HCT116 (cell line): ENCODE measurements around the gene NOL3. TPM values are rescaled to one million over a fixed set of nuclear protein-coding genes. Genes with fewer than 3 reads are reported as not detected.

Experiments
- ATAC-seq: fragments of 200-7000 bp; cut with Tn5 transposase; 2 replicates; pipeline ENCODE4 v1.9.1; 2020; ENCODE audit warnings: mild to moderate bottlenecking, moderate library complexity
- BruUV-seq: library from RNA; stranded (reverse); fragments of 400-500 nt; replicated peaks from 2 replicates; lab custom pipeline; 2021; lab: Mats Ljungman, UMichigan
- CTCF ChIA-PET: fragments of 300-600 bp; sonication (Branson Sonifier 250); formaldehyde crosslinking; loops from one replicate; lab custom pipeline; 2021; ENCODE audit warnings: antibody characterized with exemption; lab: Charles Lee
- POLR2A ChIA-PET: fragments of 300-600, 350-600 bp; sonication (Branson Sonifier 250); formaldehyde crosslinking; loops from one replicate; lab custom pipeline; 2021; ENCODE audit warnings: antibody characterized with exemption; lab: Charles Lee
- RAD21 ChIA-PET, 2 experiments: fragments of 300-600 bp; sonication (Branson Sonifier 250); formaldehyde crosslinking; loops; one replicate each; lab custom pipeline; 2023; ENCODE audit warnings: low total read pairs in 2 of 2; ENCODE audit not compliant: uncharacterized antibody in 2 of 2, unreplicated experiment in 2 of 2, low non-redundant PET in 1 of 2; lab: Charles Lee
- DNase-seq: peaks from one replicate; pipeline ENCODE4 v3.0.0-alpha.2; 2010; ENCODE audit warnings: low read depth, low spot score
- H2AFZ ChIP-seq: fragments of 200-600 bp; shearing (Covaris generic), sonication (generic); 2 replicates; pipeline ENCODE4 v1.6.1; 2017; ENCODE audit warnings: low read depth, mixed run types, mixed read lengths, antibody characterized with exemption, low read length; ENCODE audit not compliant: poor library complexity, severe bottlenecking
- H3K27ac ChIP-seq: 2 replicates; pipeline ENCODE4 v1.5.1; 2012; ENCODE audit warnings: low read depth, low read length
- H3K27me3 ChIP-seq: fragments of 200-600 bp; sonication (generic); 2 replicates; pipeline ENCODE4 v1.6.1; 2016; ENCODE audit warnings: mixed run types, low read length, mixed read lengths; ENCODE audit not compliant: insufficient read depth
- H3K36me3 ChIP-seq, 2 experiments: fragments of 200-500 bp in 1 of 2; fragments of 200-600 bp in 1 of 2; sonication (Bioruptor generic) in 1 of 2; sonication (generic) in 1 of 2; 2 replicates each; pipeline versions ENCODE4 v1.5.1 to v1.6.1; 2014 to 2016; ENCODE audit warnings: low read length in 2 of 2, inconsistent platforms in 1 of 2, mixed read lengths in 1 of 2, mixed run types in 1 of 2; ENCODE audit not compliant: insufficient read depth in 2 of 2, control insufficient read depth in 1 of 2
- H3K4me1 ChIP-seq, 2 experiments: fragments of 200-600 bp in 1 of 2; sonication (generic) in 1 of 2; 2 replicates each; pipeline versions ENCODE4 v1.5.1 to v1.6.1; 2012 to 2017; ENCODE audit warnings: low read length in 2 of 2, inconsistent platforms in 1 of 2, mild to moderate bottlenecking in 1 of 2, mixed read lengths in 1 of 2, mixed run types in 1 of 2, moderate library complexity in 1 of 2; ENCODE audit not compliant: insufficient read depth in 2 of 2, control insufficient read depth in 1 of 2
- H3K4me2 ChIP-seq: fragments of 200-600 bp; sonication (generic); 2 replicates; pipeline ENCODE4 v1.6.1; 2017; ENCODE audit warnings: mixed run types, low read length, mixed read lengths
- H3K4me3 ChIP-seq, 2 experiments: fragments of 200-600 bp in 1 of 2; sonication (generic) in 1 of 2; replicated peaks in 1 of 2; 2 replicates each; pipeline ENCODE4 v1.5.1; 2011 to 2016; ENCODE audit warnings: low read length in 2 of 2, control low read depth in 1 of 2, low read depth in 1 of 2, mild to moderate bottlenecking in 1 of 2, mixed read lengths in 1 of 2, mixed run types in 1 of 2
- H3K79me2 ChIP-seq: fragments of 200-600 bp; sonication (generic); 2 replicates; pipeline ENCODE4 v1.6.1; 2017; ENCODE audit warnings: mild to moderate bottlenecking, mixed run types, low read length, moderate library complexity, mixed read lengths; ENCODE audit not compliant: insufficient read depth
- H3K9ac ChIP-seq: fragments of 200-600 bp; sonication (generic); 2 replicates; pipeline ENCODE4 v1.6.1; 2016; ENCODE audit warnings: low read length, mixed read lengths
- H3K9me2 ChIP-seq: fragments of 200-600 bp; sonication (generic), shearing (Covaris generic); 2 replicates; pipeline ENCODE4 v1.6.1; 2017; ENCODE audit warnings: mixed run types, mild to moderate bottlenecking, moderate library complexity; ENCODE audit not compliant: insufficient read depth
- H3K9me3 ChIP-seq, 2 experiments: fragments of 200-500 bp in 1 of 2; fragments of 200-600 bp in 1 of 2; sonication (Bioruptor generic) in 1 of 2; sonication (generic) in 1 of 2; 2 replicates each; pipeline ENCODE4 v1.6.1; 2014 to 2017; ENCODE audit warnings: low read length in 2 of 2, mixed read lengths in 2 of 2, inconsistent platforms in 1 of 2, low read depth in 1 of 2, mild to moderate bottlenecking in 1 of 2, mixed run types in 1 of 2, moderate library complexity in 1 of 2; ENCODE audit not compliant: control insufficient read depth in 1 of 2, insufficient read depth in 1 of 2
- H4K20me1 ChIP-seq: fragments of 200-600 bp; sonication (generic), shearing (Covaris generic); 2 replicates; pipeline ENCODE4 v1.6.1; 2017; ENCODE audit warnings: mixed run types, mild to moderate bottlenecking, moderate library complexity; ENCODE audit not compliant: insufficient read depth
- ATF3 ChIP-seq: IDR thresholded peaks from 2 replicates; pipeline ENCODE4 v1.6.1; 2012
- CBX3 ChIP-seq: IDR thresholded peaks from 2 replicates; pipeline ENCODE4 v1.6.1; 2012; ENCODE audit warnings: low read depth
- CEBPB ChIP-seq: IDR thresholded peaks from 2 replicates; pipeline ENCODE4 v1.6.1; 2012; ENCODE audit warnings: low read depth
- CTCF ChIP-seq, 3 experiments: fragments of 200-600 bp in 1 of 3; sonication (generic) in 1 of 3; IDR thresholded peaks in 2 of 3; conservative IDR thresholded peaks in 1 of 3; 2 replicates each; pipeline ENCODE4 v1.5.1; 2012 to 2017; ENCODE audit warnings: low read depth in 2 of 3, low read length in 2 of 3, antibody characterized with exemption in 1 of 3, borderline replicate concordance in 1 of 3, control low read depth in 1 of 3, mild to moderate bottlenecking in 1 of 3, mixed read lengths in 1 of 3, mixed run types in 1 of 3, moderate library complexity in 1 of 3; ENCODE audit not compliant: insufficient read depth in 1 of 3
- EGR1 ChIP-seq: IDR thresholded peaks from 2 replicates; pipeline ENCODE4 v1.6.1; 2012; ENCODE audit warnings: low read depth
- ELF1 ChIP-seq: IDR thresholded peaks from 2 replicates; pipeline ENCODE4 v1.6.1; 2012; ENCODE audit warnings: low read depth, borderline replicate concordance
- EZH2 ChIP-seq: fragments of 200-600 bp; sonication (generic); IDR thresholded peaks from 2 replicates; pipeline ENCODE4 v1.6.1; 2017; ENCODE audit warnings: antibody characterized with exemption, mixed run types
- EZH2phosphoT487 ChIP-seq: fragments of 200-600 bp; IDR thresholded peaks from 2 replicates; pipeline ENCODE4 v1.6.1; 2018; ENCODE audit warnings: antibody characterized with exemption, borderline replicate concordance
- FOSL1 ChIP-seq: IDR thresholded peaks from 2 replicates; pipeline ENCODE4 v1.6.1; 2012; ENCODE audit warnings: low read depth
- JUND ChIP-seq: IDR thresholded peaks from 2 replicates; pipeline ENCODE4 v1.6.1; 2012
- MAX ChIP-seq: IDR thresholded peaks from 2 replicates; pipeline ENCODE4 v1.6.1; 2012
- POLR2A ChIP-seq: IDR thresholded peaks from 2 replicates; pipeline ENCODE4 v1.7.0; 2011; ENCODE audit warnings: borderline replicate concordance; ENCODE audit not compliant: insufficient read depth, insufficient read length; ENCODE audit errors: extremely low read depth
- RAD21 ChIP-seq: IDR thresholded peaks from 2 replicates; pipeline ENCODE4 v1.6.1; 2012; ENCODE audit warnings: low read depth, mild to moderate bottlenecking
- REST ChIP-seq: IDR thresholded peaks from 2 replicates; pipeline ENCODE4 v1.6.1; 2012; ENCODE audit warnings: low read depth
- SP1 ChIP-seq: IDR thresholded peaks from 2 replicates; pipeline ENCODE4 v1.6.1; 2012; ENCODE audit warnings: low read depth
- SRF ChIP-seq: IDR thresholded peaks from 2 replicates; pipeline ENCODE4 v1.6.1; 2012; ENCODE audit warnings: low read depth
- TCF7L2 ChIP-seq: IDR thresholded peaks from 2 replicates; pipeline ENCODE4 v1.7.0; 2011; ENCODE audit warnings: borderline replicate concordance, inconsistent platforms; ENCODE audit not compliant: insufficient read depth, insufficient read length; ENCODE audit errors: extremely low read depth
- YY1 ChIP-seq: IDR thresholded peaks from 2 replicates; pipeline ENCODE4 v1.6.1; 2011; ENCODE audit warnings: low read length, low read depth, moderate library complexity, mild to moderate bottlenecking; ENCODE audit not compliant: insufficient replicate concordance; ENCODE audit errors: extremely low read depth
- intact Hi-C: fragments of 100-400 bp; cut with micrococcal nuclease; formaldehyde crosslinking; loops from 2 replicates; pipeline ENCODE4 v1.10.0; 2022
- total RNA-seq: library from RNA; stranded (reverse); gene quantifications from one replicate; pipeline ENCODE4 v1.2.1, GENCODE V29; 2021; ENCODE audit not compliant: unreplicated experiment

The NOL3 gene
- total RNA-seq, 1 experiment from 2014 or later: 54.0 TPM

- TF ChIP-seq MAX (no peak), POLR2A (no peak), CTCF (IDR thresholded peaks at IDR 0.05 in 2 of 3, conservative IDR thresholded peaks at IDR 0.05 in 1 of 3; ENCODE audit: borderline replicate concordance in 1 of 3, insufficient read depth in 1 of 3, low read depth in 2 of 3, low read length in 2 of 3) (no peak), ATF3 (no peak), EGR1 (no peak), SRF (no peak), SP1 (no peak), EZH2phosphoT487 (no peak), YY1 (no peak), CBX3 (no peak), CEBPB (no peak), ELF1 (no peak), JUND (no peak), TCF7L2 (no peak), FOSL1 (no peak), REST (no peak), EZH2 (no peak), RAD21 (no peak)
- Histone ChIP-seq H3K9me3 (no peaks in the 10 kb centered on the region), H3K36me3 (no peaks in the 10 kb centered on the region), H3K4me3 (no peak overlapping the region; a peak in 1 of 4 replicates), H3K4me1 (peaks cover 10 to 34% of the 10 kb centered on the region in 2 experiments; a peak in 3 of 4 replicates), H3K4me2 (peak overlapping the region; percentile 86), H4K20me1 (no peaks in the 10 kb centered on the region), H3K9me2 (no peaks in the 10 kb centered on the region), H3K9ac (0 out of 2 replicates have a peak overlapping the region, but pooled peaks have one; percentile 90), H2AFZ (no peak overlapping the region), H3K27me3 (no peaks in the 10 kb centered on the region), H3K79me2 (no peaks in the 10 kb centered on the region; the same call in 1 of the 2 replicates), H3K27ac (no peak overlapping the region)
- ATAC-seq (no peak), DNase-seq (no peak)
- BruUV-seq: no TSS peak
- POLR2A ChIA-PET: interaction anchor here (0.6 to 1.0 kb wide), 3 partner anchors 7 to 42 kb away, joined by 3 to 8 read pairs (median 4); partner anchors contain the start of gene B3GNT9
- RAD21 ChIA-PET: interaction anchor here in 1 of 2 experiments (0.5 kb wide), 1 partner anchor 129 kb away, joined by 4 read pairs; no protein-coding TSS in a partner anchor
- intact Hi-C loops: loop anchor here (5.0 kb wide), 1 partner anchor 206 kb away; no protein-coding TSS in a partner anchor
- CTCF ChIA-PET: interaction anchor here (0.9 to 5.7 kb wide), 4 partner anchors 11 to 140 kb away, joined by 3 to 52 read pairs (median 8); partner anchors contain the start of gene NOL3
Measured at GRCh38 chr16:67157892-67158635, 12.3 kb upstream of the NOL3 start.
